Ovary (tissue), 9 donors: Measurements from ENCODE around the gene MAMLD1. TPM values are rescaled to one million over a fixed set of nuclear protein-coding genes. Genes with fewer than 3 reads are reported as not detected.

Experiments used
- DNase-seq, 5 donors: peaks; one replicate each; pipeline ENCODE4 v3.0.0-alpha.2; 2019 to 2020
- H3K27ac ChIP-seq, 2 donors: fragments of 200-600 bp; one replicate each; pipeline versions ENCODE4 v1.5.1 to v1.8.0; 2019 to 2022
- H3K27me3 ChIP-seq: fragments of 200-600 bp; one replicate; pipeline ENCODE4 v1.8.0; 2022
- H3K36me3 ChIP-seq: fragments of 200-600 bp; sonication (generic); one replicate; pipeline ENCODE4 v1.5.1; 2019
- H3K4me1 ChIP-seq: one replicate; pipeline ENCODE4 v1.8.1; 2013; ENCODE audit warnings: mild to moderate bottlenecking, moderate library complexity; ENCODE audit not compliant: insufficient read depth
- H3K4me3 ChIP-seq: fragments of 200-600 bp; sonication (generic); one replicate; pipeline ENCODE4 v1.5.1; 2017
- H3K9me3 ChIP-seq, 2 donors: fragments of 200-600 bp in 1 of 2; sonication (generic) in 1 of 2; one replicate each; pipeline versions ENCODE4 v1.5.1 to v1.8.1; 2013 to 2019; ENCODE audit warnings: mild to moderate bottlenecking in 1 of 2, moderate library complexity in 1 of 2
- EP300 ChIP-seq: sonication (generic); formaldehyde crosslinking; IDR thresholded peaks from one replicate; pipeline ENCODE4 v1.6.1; 2017; ENCODE audit warnings: antibody characterized with exemption
- POLR2A ChIP-seq: fragments of 450-650 bp; IDR thresholded peaks from one replicate; pipeline ENCODE4 v1.6.1; 2017; ENCODE audit warnings: antibody characterized with exemption, mild to moderate bottlenecking, moderate library complexity
- WGBS, 3 donors: extraction: QIAGEN DNeasy Blood & Tissue Kit in 1 of 3; methylation state at CpG; one replicate each; pipeline versions ENCODE4 v1.1.5 to v1.1.7; 2013 to 2017; 5-methylcytosine and 5-hydroxymethylcytosine counted together
- intact Hi-C, 4 donors: fragments of 100-400 bp; cut with DNase I; formaldehyde crosslinking; loops; one replicate each; pipeline versions ENCODE4 v1.11.0 to v1.15.1; 2022 to 2023
- polyA plus RNA-seq, 2 donors: library from polyadenylated mRNA; stranded (reverse); fragments of 200-250 nt in 1 of 2; fragments of 350-450 nt in 1 of 2; fragmentation: Illumina TruSeq in 1 of 2; extraction: RNeasy Lipid Tissue Mini Kit (QIAGEN cat#74804) in 1 of 2; gene quantifications; one replicate each; pipeline ENCODE4 v1.2.3, GENCODE V29; 2013 to 2014
- total RNA-seq, 7 donors: library from RNA; depleted of rRNA in 2 of 7; stranded (reverse); fragments of >200 nt in 2 of 7; fragmentation: NEBNext Ultra II Directional in 3 of 7; extraction: Animal tissue kit (Norgen Biotek cat#: 25700) in 3 of 7; gene quantifications; one replicate each; pipeline versions ENCODE4 v1.1.0 to v1.2.4, GENCODE V29; 2016 to 2023
- TF ChIP-seq, protein P1 (sequence below), 3 donors: fragments of 450-650 bp in 2 of 3; fragments of 200-600 bp in 1 of 3; IDR thresholded peaks; one replicate each; pipeline versions ENCODE4 v1.5.1 to v1.8.0; 2016 to 2022; ENCODE audit warnings: antibody characterized with exemption in 3 of 3, mild to moderate bottlenecking in 1 of 3
- donor health status: DM: no; HTN: no; CAD: no; lungs with moderate emphysema.
- donor health status: DM: no; HTN: no; CAD: no.
- donor health status: Bipolar disorder and iron deficiency.
- donor health status: DM: yes; HTN: yes; CAD: no.
- donor health status: DM: no; HTN: no; CAD: no.
- donor health status: DM: yes; HTN: yes; CAD: no.

The MAMLD1 gene
- total and polyA plus RNA-seq, 9 donors, result 7.1 to 37.9 (median 20.7) TPM

DNA sequence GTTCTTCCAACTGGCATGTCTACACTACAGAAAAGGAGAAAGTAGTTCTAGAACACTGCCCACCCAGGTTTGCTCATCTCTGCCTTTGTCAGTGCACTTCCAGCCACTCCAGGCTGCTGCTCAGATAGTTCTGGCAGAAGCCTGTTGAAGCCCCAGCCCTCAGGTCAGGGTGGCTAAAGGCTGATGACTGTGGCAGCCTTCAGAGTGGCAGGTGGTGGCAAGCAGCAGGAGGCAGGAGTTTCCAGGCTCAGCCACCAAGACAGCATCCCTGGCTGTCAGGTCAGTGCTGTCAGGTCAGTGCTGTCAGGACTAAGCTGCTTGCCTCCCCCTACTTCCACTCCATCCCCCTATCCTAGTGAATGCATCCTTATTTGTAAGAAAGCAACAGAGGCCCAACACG is 100.4 kb downstream of the MAMLD1 start:
- no peaks in the 10 kb centered on the region for H3K9me3 ChIP-seq
- no peak overlapping the region for H3K27ac ChIP-seq
- TF ChIP-seq POLR2A (no peak), EP300 (no peak)
- TF ChIP-seq, protein P1, sequence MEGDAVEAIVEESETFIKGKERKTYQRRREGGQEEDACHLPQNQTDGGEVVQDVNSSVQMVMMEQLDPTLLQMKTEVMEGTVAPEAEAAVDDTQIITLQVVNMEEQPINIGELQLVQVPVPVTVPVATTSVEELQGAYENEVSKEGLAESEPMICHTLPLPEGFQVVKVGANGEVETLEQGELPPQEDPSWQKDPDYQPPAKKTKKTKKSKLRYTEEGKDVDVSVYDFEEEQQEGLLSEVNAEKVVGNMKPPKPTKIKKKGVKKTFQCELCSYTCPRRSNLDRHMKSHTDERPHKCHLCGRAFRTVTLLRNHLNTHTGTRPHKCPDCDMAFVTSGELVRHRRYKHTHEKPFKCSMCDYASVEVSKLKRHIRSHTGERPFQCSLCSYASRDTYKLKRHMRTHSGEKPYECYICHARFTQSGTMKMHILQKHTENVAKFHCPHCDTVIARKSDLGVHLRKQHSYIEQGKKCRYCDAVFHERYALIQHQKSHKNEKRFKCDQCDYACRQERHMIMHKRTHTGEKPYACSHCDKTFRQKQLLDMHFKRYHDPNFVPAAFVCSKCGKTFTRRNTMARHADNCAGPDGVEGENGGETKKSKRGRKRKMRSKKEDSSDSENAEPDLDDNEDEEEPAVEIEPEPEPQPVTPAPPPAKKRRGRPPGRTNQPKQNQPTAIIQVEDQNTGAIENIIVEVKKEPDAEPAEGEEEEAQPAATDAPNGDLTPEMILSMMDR (IDR thresholded peaks at IDR 0.05), result no peak
- 34 to 59% (median 50%) methylated on average over 1 of the region's 1 CpG for WGBS, 3 donors
- no peak overlapping the region for H3K4me3 ChIP-seq
- no peaks in the 10 kb centered on the region for H3K27me3 ChIP-seq
- no peak for DNase-seq
- H3K4me1 ChIP-seq, result peaks cover 6% of the 10 kb centered on the region
- intact Hi-C loops, result no loop called here
- H3K36me3 ChIP-seq, result no peaks in the 10 kb centered on the region

DNA sequence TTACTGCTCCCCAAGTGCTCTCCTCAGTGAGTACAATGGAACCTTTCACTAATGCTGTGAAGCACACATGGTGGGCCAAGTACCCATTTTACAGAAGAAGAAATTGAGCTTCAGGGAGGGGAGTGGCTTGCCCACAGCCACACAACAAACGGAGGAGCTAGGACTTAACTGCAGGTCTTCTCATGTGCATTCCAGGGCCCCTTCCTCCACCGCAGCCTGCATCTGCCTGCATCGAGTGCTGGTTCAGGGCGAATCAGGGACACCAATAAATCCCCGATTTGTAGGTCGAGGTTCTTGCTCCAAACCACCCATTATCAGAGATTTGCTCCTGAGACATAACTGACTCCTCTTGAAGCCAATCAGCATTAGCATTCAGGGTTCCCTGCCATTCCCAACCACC is 100.9 kb downstream of the MAMLD1 start:
- WGBS, 3 donors, result 78 to 89% (median 86%) methylated on average over 6 of the region's 6 CpGs

DNA sequence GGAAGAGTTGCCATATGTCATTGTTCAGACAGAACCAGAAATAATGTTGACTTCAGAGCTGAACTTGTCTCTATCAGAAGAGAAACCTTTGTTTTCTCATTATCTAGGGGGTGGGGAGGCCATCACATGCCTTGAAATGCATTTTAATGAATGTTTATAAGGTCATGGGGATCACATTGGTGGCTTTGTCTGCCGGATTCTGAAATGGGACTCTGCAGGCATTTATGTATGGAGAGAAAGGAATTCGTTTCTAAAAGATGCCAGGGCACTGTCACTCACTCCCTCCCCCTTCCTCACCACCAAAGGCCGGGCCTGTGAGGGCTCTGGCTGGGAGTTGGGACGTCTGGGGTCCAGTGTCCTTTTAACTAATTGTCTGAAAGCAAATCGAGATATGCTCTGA is 102.2 kb downstream of the MAMLD1 start:
- peak overlapping the region; percentile 63 to 74 for H3K27ac ChIP-seq
- TF ChIP-seq, protein P1 (IDR thresholded peaks at IDR 0.05), result no peak
- no peak for TF ChIP-seq POLR2A
- TF ChIP-seq EP300, result no peak
- no peak for DNase-seq
- intact Hi-C loops, result no loop called here
- peaks cover 9% of the 10 kb centered on the region for H3K4me1 ChIP-seq
- no peaks in the 10 kb centered on the region for H3K27me3 ChIP-seq
- no peak overlapping the region for H3K4me3 ChIP-seq
- H3K36me3 ChIP-seq, result no peaks in the 10 kb centered on the region
- H3K9me3 ChIP-seq, result no peaks in the 10 kb centered on the region
- WGBS, 3 donors, result 34 to 51% (median 47%) methylated on average over 5 of the region's 5 CpGs

More for the DNA sequence above, 100.9 kb downstream of the MAMLD1 start:
- TF ChIP-seq, protein P1 (IDR thresholded peaks at IDR 0.05), result no peak
- no peak overlapping the region for H3K4me3 ChIP-seq
- no peaks in the 10 kb centered on the region for H3K36me3 ChIP-seq
- H3K4me1 ChIP-seq, result peaks cover 6% of the 10 kb centered on the region
- no peak for DNase-seq
- intact Hi-C loops, result no loop called here
- H3K27ac ChIP-seq, result no peak overlapping the region
- no peaks in the 10 kb centered on the region for H3K27me3 ChIP-seq
- no peaks in the 10 kb centered on the region for H3K9me3 ChIP-seq

DNA sequence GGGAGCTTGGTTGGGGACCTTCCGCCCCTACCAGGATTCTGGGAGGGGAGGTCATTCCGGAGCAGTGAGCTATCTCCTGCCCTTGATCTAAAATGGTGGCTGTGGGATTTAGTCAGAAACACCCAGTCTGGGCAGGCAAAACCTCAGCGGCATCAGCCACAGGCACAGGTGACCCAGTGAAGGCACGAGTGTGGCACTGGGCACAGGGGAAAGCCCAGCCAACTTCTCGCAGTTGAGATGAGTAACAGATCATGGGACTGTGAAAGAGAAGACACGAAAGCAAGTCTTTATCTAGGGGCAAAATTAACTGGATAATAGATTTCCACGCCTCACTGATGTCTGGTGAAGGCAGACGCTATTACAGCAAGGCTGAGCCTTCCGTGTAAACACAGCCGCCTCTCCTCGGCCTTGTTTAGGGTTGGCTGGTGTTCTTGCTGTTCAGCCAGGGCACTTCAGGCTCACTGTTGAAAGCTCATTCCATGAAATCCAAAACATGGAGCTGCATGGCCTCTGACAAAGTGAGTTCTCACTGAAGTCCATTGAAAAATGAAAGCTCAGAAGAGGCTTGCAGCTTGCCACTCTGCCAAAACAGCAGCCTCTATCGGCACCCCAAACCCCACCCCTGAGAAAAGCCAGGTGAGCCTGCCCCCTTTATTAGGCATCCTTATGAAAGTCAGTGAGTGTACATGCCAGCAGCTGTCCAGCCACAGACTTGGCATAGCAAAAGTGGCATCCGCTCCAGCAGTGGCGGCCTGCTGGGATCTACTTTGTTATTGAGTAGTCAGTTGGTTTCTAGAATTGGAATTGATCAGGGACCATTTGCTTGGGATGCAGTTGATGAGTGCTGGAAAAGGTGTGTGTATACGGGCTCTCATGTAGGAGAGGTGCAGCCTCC is 103.0 kb downstream of the MAMLD1 start:
- WGBS, 3 donors, result 42 to 54% (median 49%) methylated on average over 15 of the region's 15 CpGs
- no peaks in the 10 kb centered on the region for H3K9me3 ChIP-seq
- no peaks in the 10 kb centered on the region for H3K27me3 ChIP-seq
- H3K36me3 ChIP-seq, result no peaks in the 10 kb centered on the region
- H3K4me1 ChIP-seq, result peaks cover 9% of the 10 kb centered on the region
- TF ChIP-seq EP300 (no peak), POLR2A (no peak)
- TF ChIP-seq, protein P1 (IDR thresholded peaks at IDR 0.05), result no peak
- DNase-seq, result peak; percentile 44 to 59 (median 52)
- peak overlapping the region; percentile 63 to 74 for H3K27ac ChIP-seq
- no peak overlapping the region for H3K4me3 ChIP-seq
- intact Hi-C loops, result no loop called here
